ENCODE measurements around the gene KLC1. TPM values are rescaled to one million over a fixed set of nuclear protein-coding genes. Genes with fewer than 3 reads are reported as not detected.
A peak's percentile ranks its signal among the peaks of the same experiment; 100 is the strongest.

Gene KLC1
- total RNA-seq, 1 donor from 2014 or later, result 669 TPM

GRCh38 chr14:103702497-103703432 lies 73.8 kb downstream of the KLC1 start:
- DNase-seq (ENCODE audit: low read depth), result no peak

- DNase-seq (ENCODE audit: low read depth), result no peak
Measured at GRCh38 chr14:103703433-103704385, 74.7 kb downstream of the KLC1 start.

GRCh38 chr14:103704708-103705107 lies 75.7 kb downstream of the KLC1 start:
- no peak for DNase-seq (ENCODE audit: low read depth)

GRCh38 chr14:103705118-103705503 lies 76.1 kb downstream of the KLC1 start:
- DNase-seq (ENCODE audit: low read depth), result no peak

GRCh38 chr14:103705504-103706284 lies 76.7 kb downstream of the KLC1 start:
- no peak for DNase-seq (ENCODE audit: low read depth)

GRCh38 chr14:103706551-103707328 lies 77.7 kb downstream of the KLC1 start:
- DNase-seq (ENCODE audit: low read depth), result no peak

- DNase-seq (ENCODE audit: low read depth), result no peak
Measured at GRCh38 chr14:103707329-103708263, 78.6 kb downstream of the KLC1 start.

- DNase-seq (ENCODE audit: low read depth), result no peak
Measured at GRCh38 chr14:103708750-103709187, 79.8 kb downstream of the KLC1 start.

- DNase-seq (ENCODE audit: low read depth), result no peak
Measured at GRCh38 chr14:103709814-103710213, 80.8 kb downstream of the KLC1 start.

GRCh38 chr14:103710771-103711377 lies 81.9 kb downstream of the KLC1 start:
- DNase-seq (ENCODE audit: low read depth), result no peak

- DNase-seq (ENCODE audit: low read depth), result no peak
Measured at GRCh38 chr14:103711516-103712431, 82.8 kb downstream of the KLC1 start.

GRCh38 chr14:103712633-103713247 lies 83.7 kb downstream of the KLC1 start:
- no peak for DNase-seq (ENCODE audit: low read depth)

- no peak for DNase-seq (ENCODE audit: low read depth)
Measured at GRCh38 chr14:103713304-103714062, 84.5 kb downstream of the KLC1 start.

GRCh38 chr14:103714063-103714724 lies 85.2 kb downstream of the KLC1 start:
- DNase-seq (ENCODE audit: low read depth), result no peak

GRCh38 chr14:103715052-103716000 lies 86.3 kb downstream of the KLC1 start, which contains the start of the genes XRCC3 and ZFYVE21:
Gene XRCC3, minus strand, starts transcription at chr14:103715451. Its CDS starts 4,364 bp downstream, at chr14:103711087.
Gene ZFYVE21, plus strand, starts transcription at chr14:103715810. Its CDS starts 32 bp downstream, at chr14:103715842.
- DNase-seq (ENCODE audit: low read depth), result peak; percentile 99

All from myocyte (in vitro differentiated cells).